WTC11 (cell line): Measurements from ENCODE around the gene SUN2. TPM values are rescaled to one million over a fixed set of nuclear protein-coding genes. Genes with fewer than 3 reads are reported as not detected.

Experiments
- ATAC-seq: fragments of 200-7000 bp; cut with Tn5 transposase; 2 replicates; pipeline ENCODE4 v1.10.0; 2021; ENCODE audit warnings: mild to moderate bottlenecking, moderate library complexity
- CTCF ChIA-PET: fragments of 300-600 bp; sonication (Branson Sonifier 250); formaldehyde crosslinking; loops from one replicate; lab custom pipeline; 2021; ENCODE audit warnings: antibody characterized with exemption; lab: Charles Lee
- POLR2A ChIA-PET: fragments of 350-600 bp; sonication (Branson Sonifier 250); formaldehyde crosslinking; loops from one replicate; lab custom pipeline; 2021; ENCODE audit warnings: antibody characterized with exemption; lab: Charles Lee
- DNase-seq: peaks from one replicate; pipeline ENCODE4 v3.0.0; 2021; ENCODE audit warnings: low spot score
- H3K27ac Mint-ChIP-seq: 2 replicates; pipeline ENCODE4 v1.8.0; 2021; ENCODE audit warnings: mixed read lengths
- H3K27me3 Mint-ChIP-seq: 2 replicates; pipeline ENCODE4 v1.8.0; 2021; ENCODE audit warnings: low read depth, mild to moderate bottlenecking, moderate library complexity, mixed read lengths
- H3K36me3 Mint-ChIP-seq: 2 replicates; pipeline ENCODE4 v1.8.0; 2021; ENCODE audit warnings: mixed read lengths
- H3K4me1 Mint-ChIP-seq: 2 replicates; pipeline ENCODE4 v1.8.0; 2022; ENCODE audit warnings: mixed read lengths
- H3K4me3 Mint-ChIP-seq: 2 replicates; pipeline ENCODE4 v1.8.0; 2021; ENCODE audit warnings: mild to moderate bottlenecking, moderate library complexity, mixed read lengths
- H3K9me3 Mint-ChIP-seq: 2 replicates; pipeline ENCODE4 v1.8.0; 2021; ENCODE audit warnings: mixed read lengths
- CREM ChIP-seq: sonication (generic); formaldehyde crosslinking; IDR thresholded peaks from 2 replicates; pipeline ENCODE4 v1.8.1; 2022; ENCODE audit warnings: mild to moderate bottlenecking, missing genetic modification reagents, moderate library complexity
- GRHL2 ChIP-seq: fragments of 250-450 bp; sonication (Bioruptor Pico); IDR thresholded peaks from 2 replicates; pipeline ENCODE4 v1.8.0; 2022; ENCODE audit warnings: mild to moderate bottlenecking, moderate library complexity; ENCODE audit not compliant: insufficient replicate concordance, severe bottlenecking
- HMGA2 ChIP-seq: fragments of 250-450 bp; sonication (Bioruptor Pico); IDR thresholded peaks from 2 replicates; pipeline ENCODE4 v1.4.0; 2021; ENCODE audit warnings: mild to moderate bottlenecking, moderate library complexity
- JUN ChIP-seq: sonication (generic); formaldehyde crosslinking; IDR thresholded peaks from 2 replicates; pipeline ENCODE4 v1.8.0; 2023; ENCODE audit warnings: mild to moderate bottlenecking, missing genetic modification reagents
- KAT7 ChIP-seq: sonication (generic); formaldehyde crosslinking; IDR thresholded peaks from 2 replicates; pipeline ENCODE4 v1.8.1; 2023; ENCODE audit warnings: missing genetic modification reagents, mild to moderate bottlenecking, borderline replicate concordance
- NFATC4 ChIP-seq: fragments of 250-450 bp; sonication (Bioruptor Pico); IDR thresholded peaks from 2 replicates; pipeline ENCODE4 v1.9.0; 2021; ENCODE audit warnings: mild to moderate bottlenecking
- NR1H2 ChIP-seq: sonication (generic); formaldehyde crosslinking; IDR thresholded peaks from 2 replicates; pipeline ENCODE4 v1.9.0; 2021; ENCODE audit warnings: mild to moderate bottlenecking, moderate library complexity, missing genetic modification reagents
- NR3C1 ChIP-seq: sonication (generic); formaldehyde crosslinking; conservative IDR thresholded peaks from 2 replicates; pipeline ENCODE4 v1.8.1; 2023; ENCODE audit warnings: low read depth, mild to moderate bottlenecking, missing genetic modification reagents
- PRRX2 ChIP-seq: fragments of 250-450 bp; sonication (Bioruptor Pico); IDR thresholded peaks from 2 replicates; pipeline ENCODE4 v1.8.0; 2021; ENCODE audit warnings: mild to moderate bottlenecking
- TCF7 ChIP-seq: sonication (generic); formaldehyde crosslinking; IDR thresholded peaks from 2 replicates; pipeline ENCODE4 v1.8.0; 2022; ENCODE audit warnings: mild to moderate bottlenecking, low read depth, missing genetic modification reagents, moderate library complexity
- ZNF396 ChIP-seq: fragments of 250-450 bp; sonication (Bioruptor Pico); IDR thresholded peaks from 2 replicates; pipeline ENCODE4 v1.8.0; 2021; ENCODE audit warnings: mild to moderate bottlenecking, moderate library complexity, borderline replicate concordance
- ZNF416 ChIP-seq: fragments of 250-450 bp; sonication (Bioruptor Pico); IDR thresholded peaks from 2 replicates; pipeline ENCODE4 v1.9.0; 2021; ENCODE audit warnings: mild to moderate bottlenecking, inconsistent platforms
- total RNA-seq: library from RNA; stranded (reverse); gene quantifications from 3 replicates; pipeline ENCODE4 v1.2.3, GENCODE V29; 2021
- TF ChIP-seq, protein P1 (sequence below): sonication (generic); formaldehyde crosslinking; conservative IDR thresholded peaks from 2 replicates; pipeline ENCODE4 v1.8.1; 2022; ENCODE audit warnings: mild to moderate bottlenecking, missing genetic modification reagents
- TF ChIP-seq, protein P2 (sequence below): fragments of 250-450 bp; sonication (Bioruptor Pico); IDR thresholded peaks from 2 replicates; pipeline ENCODE4 v2.1.2; 2022; ENCODE audit warnings: mild to moderate bottlenecking, moderate library complexity
- TF ChIP-seq, protein P3 (sequence below): sonication (generic); formaldehyde crosslinking; IDR thresholded peaks from 2 replicates; pipeline ENCODE4 v1.8.1; 2022; ENCODE audit warnings: missing genetic modification reagents, borderline replicate concordance
- TF ChIP-seq, protein P4 (sequence below): sonication (generic); formaldehyde crosslinking; IDR thresholded peaks from 2 replicates; pipeline ENCODE4 v1.8.1; 2023; ENCODE audit warnings: mild to moderate bottlenecking, moderate library complexity, missing genetic modification reagents
- TF ChIP-seq, protein P5 (sequence below): sonication (generic); formaldehyde crosslinking; IDR thresholded peaks from 2 replicates; pipeline ENCODE4 v1.8.0; 2022; ENCODE audit warnings: mild to moderate bottlenecking, missing genetic modification reagents
- TF ChIP-seq, protein P6 (sequence below): sonication (generic); formaldehyde crosslinking; IDR thresholded peaks from 2 replicates; pipeline ENCODE4 v1.8.1; 2023; ENCODE audit warnings: mild to moderate bottlenecking, missing genetic modification reagents

Gene SUN2
- total RNA-seq, 1 experiment from 2014 or later: 30.1 TPM

DNA sequence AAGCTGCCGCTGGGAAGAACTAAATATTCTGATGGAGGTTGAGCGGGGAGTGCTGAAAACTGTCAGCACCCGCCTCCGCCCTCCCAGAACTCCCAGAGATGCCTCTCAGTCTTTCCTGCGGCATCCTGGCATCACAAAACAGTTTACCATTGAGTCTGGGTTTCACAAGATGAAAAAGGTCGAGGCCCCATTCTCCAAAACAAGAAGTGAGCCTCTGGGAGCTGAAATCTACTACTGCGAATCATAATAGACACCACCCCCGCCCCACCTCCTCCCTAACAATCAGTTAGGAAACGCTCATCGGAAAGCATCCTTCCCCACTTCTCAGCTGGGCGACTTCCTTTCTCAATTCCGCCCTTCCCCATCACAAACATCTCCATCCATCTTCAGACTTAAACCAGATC, 1.0 kb downstream of the SUN2 start:
- TF ChIP-seq ZNF416 (CRISPR knock-in tag) (no peak), NR1H2 (CRISPR knock-in tag) (no peak), PRRX2 (CRISPR knock-in tag) (no peak), JUN (CRISPR knock-in tag) (no peak), ZNF396 (CRISPR knock-in tag) (no peak), TCF7 (CRISPR knock-in tag) (no peak), GRHL2 (CRISPR knock-in tag) (no peak), HMGA2 (no peak), CREM (no peak), NFATC4 (no peak), KAT7 (no peak), NR3C1 (no peak)
- TF ChIP-seq, protein P1, sequence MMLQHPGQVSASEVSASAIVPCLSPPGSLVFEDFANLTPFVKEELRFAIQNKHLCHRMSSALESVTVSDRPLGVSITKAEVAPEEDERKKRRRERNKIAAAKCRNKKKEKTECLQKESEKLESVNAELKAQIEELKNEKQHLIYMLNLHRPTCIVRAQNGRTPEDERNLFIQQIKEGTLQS: no peak
- TF ChIP-seq, protein P2, sequence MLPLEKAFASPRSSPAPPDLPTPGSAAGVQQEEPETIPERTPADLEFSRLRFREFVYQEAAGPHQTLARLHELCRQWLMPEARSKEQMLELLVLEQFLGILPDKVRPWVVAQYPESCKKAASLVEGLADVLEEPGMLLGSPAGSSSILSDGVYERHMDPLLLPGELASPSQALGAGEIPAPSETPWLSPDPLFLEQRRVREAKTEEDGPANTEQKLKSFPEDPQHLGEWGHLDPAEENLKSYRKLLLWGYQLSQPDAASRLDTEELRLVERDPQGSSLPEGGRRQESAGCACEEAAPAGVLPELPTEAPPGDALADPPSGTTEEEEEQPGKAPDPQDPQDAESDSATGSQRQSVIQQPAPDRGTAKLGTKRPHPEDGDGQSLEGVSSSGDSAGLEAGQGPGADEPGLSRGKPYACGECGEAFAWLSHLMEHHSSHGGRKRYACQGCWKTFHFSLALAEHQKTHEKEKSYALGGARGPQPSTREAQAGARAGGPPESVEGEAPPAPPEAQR (CRISPR knock-in tag): no peak
- TF ChIP-seq, protein P3, sequence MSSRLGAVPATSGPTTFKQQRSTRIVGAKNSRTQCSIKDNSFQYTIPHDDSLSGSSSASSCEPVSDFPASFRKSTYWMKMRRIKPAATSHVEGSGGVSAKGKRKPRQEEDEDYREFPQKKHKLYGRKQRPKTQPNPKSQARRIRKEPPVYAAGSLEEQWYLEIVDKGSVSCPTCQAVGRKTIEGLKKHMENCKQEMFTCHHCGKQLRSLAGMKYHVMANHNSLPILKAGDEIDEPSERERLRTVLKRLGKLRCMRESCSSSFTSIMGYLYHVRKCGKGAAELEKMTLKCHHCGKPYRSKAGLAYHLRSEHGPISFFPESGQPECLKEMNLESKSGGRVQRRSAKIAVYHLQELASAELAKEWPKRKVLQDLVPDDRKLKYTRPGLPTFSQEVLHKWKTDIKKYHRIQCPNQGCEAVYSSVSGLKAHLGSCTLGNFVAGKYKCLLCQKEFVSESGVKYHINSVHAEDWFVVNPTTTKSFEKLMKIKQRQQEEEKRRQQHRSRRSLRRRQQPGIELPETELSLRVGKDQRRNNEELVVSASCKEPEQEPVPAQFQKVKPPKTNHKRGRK (CRISPR knock-in tag): no peak
- TF ChIP-seq, protein P4, sequence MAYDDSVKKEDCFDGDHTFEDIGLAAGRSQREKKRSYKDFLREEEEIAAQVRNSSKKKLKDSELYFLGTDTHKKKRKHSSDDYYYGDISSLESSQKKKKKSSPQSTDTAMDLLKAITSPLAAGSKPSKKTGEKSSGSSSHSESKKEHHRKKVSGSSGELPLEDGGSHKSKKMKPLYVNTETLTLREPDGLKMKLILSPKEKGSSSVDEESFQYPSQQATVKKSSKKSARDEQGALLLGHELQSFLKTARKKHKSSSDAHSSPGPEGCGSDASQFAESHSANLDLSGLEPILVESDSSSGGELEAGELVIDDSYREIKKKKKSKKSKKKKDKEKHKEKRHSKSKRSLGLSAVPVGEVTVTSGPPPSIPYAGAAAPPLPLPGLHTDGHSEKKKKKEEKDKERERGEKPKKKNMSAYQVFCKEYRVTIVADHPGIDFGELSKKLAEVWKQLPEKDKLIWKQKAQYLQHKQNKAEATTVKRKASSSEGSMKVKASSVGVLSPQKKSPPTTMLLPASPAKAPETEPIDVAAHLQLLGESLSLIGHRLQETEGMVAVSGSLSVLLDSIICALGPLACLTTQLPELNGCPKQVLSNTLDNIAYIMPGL (CRISPR knock-in tag): no peak
- TF ChIP-seq, protein P5, sequence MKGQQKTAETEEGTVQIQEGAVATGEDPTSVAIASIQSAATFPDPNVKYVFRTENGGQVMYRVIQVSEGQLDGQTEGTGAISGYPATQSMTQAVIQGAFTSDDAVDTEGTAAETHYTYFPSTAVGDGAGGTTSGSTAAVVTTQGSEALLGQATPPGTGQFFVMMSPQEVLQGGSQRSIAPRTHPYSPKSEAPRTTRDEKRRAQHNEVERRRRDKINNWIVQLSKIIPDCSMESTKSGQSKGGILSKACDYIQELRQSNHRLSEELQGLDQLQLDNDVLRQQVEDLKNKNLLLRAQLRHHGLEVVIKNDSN (CRISPR knock-in tag): no peak
- TF ChIP-seq, protein P6, sequence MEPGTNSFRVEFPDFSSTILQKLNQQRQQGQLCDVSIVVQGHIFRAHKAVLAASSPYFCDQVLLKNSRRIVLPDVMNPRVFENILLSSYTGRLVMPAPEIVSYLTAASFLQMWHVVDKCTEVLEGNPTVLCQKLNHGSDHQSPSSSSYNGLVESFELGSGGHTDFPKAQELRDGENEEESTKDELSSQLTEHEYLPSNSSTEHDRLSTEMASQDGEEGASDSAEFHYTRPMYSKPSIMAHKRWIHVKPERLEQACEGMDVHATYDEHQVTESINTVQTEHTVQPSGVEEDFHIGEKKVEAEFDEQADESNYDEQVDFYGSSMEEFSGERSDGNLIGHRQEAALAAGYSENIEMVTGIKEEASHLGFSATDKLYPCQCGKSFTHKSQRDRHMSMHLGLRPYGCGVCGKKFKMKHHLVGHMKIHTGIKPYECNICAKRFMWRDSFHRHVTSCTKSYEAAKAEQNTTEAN (CRISPR knock-in tag): no peak
- TF ChIP-seq, all 79 proteins: peak for 0
- H3K27ac Mint-ChIP-seq: peak overlapping the region; percentile 64; the same call in 1 of the 2 replicates
- DNase-seq (no peak), ATAC-seq (no peak; the same call in 1 of the 2 replicates)
- no peaks in the 10 kb centered on the region for H3K9me3 Mint-ChIP-seq
- peaks cover 11% of the 10 kb centered on the region for H3K27me3 Mint-ChIP-seq
- H3K36me3 Mint-ChIP-seq: no peaks in the 10 kb centered on the region
- CTCF ChIA-PET: interaction anchor here (0.6 to 2.5 kb wide), 6 partner anchors 12 to 381 kb away, joined by 3 to 17 read pairs (median 6); no protein-coding TSS in a partner anchor
- POLR2A ChIA-PET: no interaction called here
- peaks cover 19% of the 10 kb centered on the region for H3K4me1 Mint-ChIP-seq
- peak overlapping the region; percentile 75 for H3K4me3 Mint-ChIP-seq
